Stimulated activated CD8-positive, alpha-beta memory T cell treated with anti-CD3 and anti-CD28 coated beads, Interleukin-12 subunit alpha, Interleukin-12 subunit beta, amount 100 ng/mL, for 1 hour (primary cell): ENCODE results near the gene UHMK1.

Experiments used
- DNase-seq: peaks from one replicate; pipeline ENCODE4 v3.0.0-alpha.2; 2020; ENCODE audit warnings: low read depth

Gene UHMK1

GRCh38 chr1:162530307-162530987 is 32.8 kb downstream of the UHMK1 start:
- DNase-seq: no peak

GRCh38 chr1:162530988-162531319 is 33.3 kb downstream of the UHMK1 start:
- DNase-seq: no peak

GRCh38 chr1:162535501-162535900 is 37.9 kb downstream of the UHMK1 start:
- DNase-seq: no peak

- DNase-seq: no peak
These were observed 38.9 kb downstream of the UHMK1 start for GRCh38 chr1:162536511-162536910.

- DNase-seq: no peak
These were observed 39.6 kb downstream of the UHMK1 start for GRCh38 chr1:162537216-162537615.

GRCh38 chr1:162538815-162539431 is 41.3 kb downstream of the UHMK1 start:
- DNase-seq: no peak

GRCh38 chr1:162541619-162542141 is 44.1 kb downstream of the UHMK1 start:
- DNase-seq: no peak

- DNase-seq: no peak
These were observed 45.6 kb downstream of the UHMK1 start for GRCh38 chr1:162543228-162543627.

GRCh38 chr1:162548170-162548569 is 50.6 kb downstream of the UHMK1 start:
- no peak for DNase-seq

GRCh38 chr1:162549001-162549400 is 51.4 kb downstream of the UHMK1 start:
- DNase-seq: no peak

GRCh38 chr1:162550925-162551324 is 53.3 kb downstream of the UHMK1 start:
- DNase-seq: no peak

- no peak for DNase-seq
These were observed 54.5 kb downstream of the UHMK1 start for GRCh38 chr1:162551969-162552683.

GRCh38 chr1:162552684-162553252 is 55.1 kb downstream of the UHMK1 start:
- DNase-seq: no peak

GRCh38 chr1:162554258-162554657 is 56.6 kb downstream of the UHMK1 start:
- DNase-seq: no peak

GRCh38 chr1:162557536-162557935 is 59.9 kb downstream of the UHMK1 start:
- no peak for DNase-seq

- no peak for DNase-seq
These were observed 62.9 kb downstream of the UHMK1 start for GRCh38 chr1:162560303-162561036.

GRCh38 chr1:162561037-162561615 is 63.5 kb downstream of the UHMK1 start:
- peak; percentile 96 for DNase-seq

GRCh38 chr1:162561616-162562469 is 64.2 kb downstream of the UHMK1 start, which contains the start of gene UAP1:
Gene UAP1 (plus strand): TSS chr1:162561722. CDS start chr1:162566069, 4,347 bp downstream.
- peak; percentile 23 for DNase-seq

GRCh38 chr1:162562470-162562828 is 64.8 kb downstream of the UHMK1 start:
- no peak for DNase-seq

- no peak for DNase-seq
These were observed 67.2 kb downstream of the UHMK1 start for GRCh38 chr1:162564762-162565218.

- DNase-seq: no peak
These were observed 67.8 kb downstream of the UHMK1 start for GRCh38 chr1:162565460-162565859.
